Measurements from ENCODE around the gene LAMA2. TPM values are rescaled to one million over a fixed set of nuclear protein-coding genes. Genes with fewer than 3 reads are reported as not detected.

Gene LAMA2
- total and polyA plus RNA-seq, 2 of the 8 experiments (the other 6 are each of a cell fraction or from before 2014, with no cell fraction given): 1.3 to 3.8 TPM

DNA sequence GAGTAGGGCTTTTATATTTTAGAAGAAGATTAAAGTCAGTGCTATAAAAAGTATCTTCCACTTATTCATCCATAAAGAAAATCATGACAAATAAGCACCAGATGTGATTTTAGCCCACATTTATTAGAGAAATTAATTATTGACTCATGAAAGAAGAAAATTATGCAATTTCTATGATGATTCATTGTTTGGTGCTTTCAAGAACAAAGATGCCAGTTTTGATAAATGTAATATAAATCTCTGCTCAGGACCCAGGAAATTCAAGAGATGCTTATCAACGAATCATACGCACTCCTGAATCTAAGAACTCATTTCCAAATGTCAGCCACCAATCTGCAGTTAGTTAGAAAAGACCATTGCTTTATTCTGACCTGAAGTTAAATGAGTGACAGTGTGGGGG lies 615.6 kb downstream of the LAMA2 start:
- H3K14ac ChIP-seq (ENCODE audit: insufficient read length): no peak overlapping the region
- TF ChIP-seq SIX5 (IDR thresholded peaks at IDR 0.05; ENCODE audit: low read depth, low read length): no peak
- TF ChIP-seq NANOG (IDR thresholded peaks at IDR 0.05; ENCODE audit: insufficient read depth, low read depth, low read length, poor library complexity, severe bottlenecking): no peak
- no peak for TF ChIP-seq SP1 (IDR thresholded peaks at IDR 0.05; ENCODE audit: low read depth, low read length)
- TF ChIP-seq CEBPB (IDR thresholded peaks at IDR 0.05; ENCODE audit: low read depth, low read length): no peak
- no peak for TF ChIP-seq GABPA (IDR thresholded peaks at IDR 0.05; ENCODE audit: borderline replicate concordance, insufficient read depth, low read length)
- no peak for TF ChIP-seq SRF (IDR thresholded peaks at IDR 0.05; ENCODE audit: low read depth, low read length)
- no peak for TF ChIP-seq CBX5 (IDR thresholded peaks at IDR 0.05; ENCODE audit: low read depth, low read length)
- no peak for TF ChIP-seq TBP (IDR thresholded peaks at IDR 0.05; ENCODE audit: low read depth, low read length)
- no peaks in the 10 kb centered on the region for H3K23me2 ChIP-seq (ENCODE audit: low read depth, low read length)
- H3K18ac ChIP-seq (ENCODE audit: extremely low read depth, low read length): no peak overlapping the region
- no peak overlapping the region for H3K27ac ChIP-seq (ENCODE audit: low read depth, low read length)
- H3K4me2 ChIP-seq (ENCODE audit: insufficient read depth in 1 of 2, low read depth in 2 of 2, low read length in 2 of 2): no peak overlapping the region
- no peak overlapping the region for H4K5ac ChIP-seq (ENCODE audit: insufficient read length, low read depth, low read length)
- H3K9ac ChIP-seq (replicated peaks in 1 of 4; ENCODE audit: extremely low read depth in 1 of 4, low read depth in 3 of 4, low read length in 3 of 4): no peak overlapping the region
- DNase-seq (ENCODE audit: low read depth in 1 of 2, low spot score in 2 of 2): no peak
- no peak overlapping the region for H2BK5ac ChIP-seq (ENCODE audit: low read depth, low read length)
- no peak overlapping the region for H4K8ac ChIP-seq (ENCODE audit: extremely low read depth, insufficient read depth, low read length)
- no peak overlapping the region for H3K4ac ChIP-seq (replicated peaks; ENCODE audit: insufficient read length, low read depth, low read length)
- no peak overlapping the region for H2AK5ac ChIP-seq (ENCODE audit: low read depth, low read length)
- H3K23ac ChIP-seq (ENCODE audit: insufficient read length): no peak overlapping the region
- no peak overlapping the region for H3K56ac ChIP-seq (replicated peaks; ENCODE audit: insufficient read length, low read depth, low read length)
- CTCF ChIA-PET (ENCODE audit: partially characterized antibody): interaction anchor here (1.0 to 7.9 kb wide), 11 partner anchors 8 to 516 kb away, joined by 3 to 180 read pairs (median 10); no protein-coding TSS in a partner anchor
- H3K4me1 ChIP-seq (replicated peaks in 1 of 4; ENCODE audit: control insufficient read depth in 3 of 4, insufficient read depth in 4 of 4, low read length in 3 of 4): peaks cover 4 to 17% (median 11%) of the 10 kb centered on the region in 4 experiments; a peak in 5 of 7 replicates
- no peaks in the 10 kb centered on the region for H3K27me3 ChIP-seq (replicated peaks in 1 of 4; ENCODE audit: control insufficient read depth in 3 of 4, extremely low read depth in 1 of 4, insufficient read depth in 3 of 4, low read length in 3 of 4)
- FAIRE-seq: no peak
- no peak overlapping the region for H4K91ac ChIP-seq (replicated peaks; ENCODE audit: insufficient read length, low read length)
- no peak overlapping the region for H2BK15ac ChIP-seq (ENCODE audit: low read length)
- no peak overlapping the region for H2BK120ac ChIP-seq (replicated peaks; ENCODE audit: low read depth, low read length)
- H2AFZ ChIP-seq (ENCODE audit: low read length): no peak overlapping the region
- no peaks in the 10 kb centered on the region for H3K9me3 ChIP-seq (ENCODE audit: insufficient read depth in 2 of 2, low read depth in 1 of 2, low read length in 1 of 2)
- no peaks in the 10 kb centered on the region for H4K20me1 ChIP-seq (replicated peaks in 1 of 2; ENCODE audit: control insufficient read depth in 1 of 2, insufficient read depth in 2 of 2, low read length in 2 of 2)
- 0 out of 2 replicates have a peak overlapping the region, but pooled peaks have one; percentile 30 for H2BK12ac ChIP-seq (ENCODE audit: low read depth, low read length)
- H3K79me2 ChIP-seq (ENCODE audit: control insufficient read depth in 1 of 2, insufficient read depth in 2 of 2, low read length in 2 of 2): no peaks in the 10 kb centered on the region
- no peaks in the 10 kb centered on the region for H3K36me3 ChIP-seq (ENCODE audit: control insufficient read depth in 2 of 4, insufficient read depth in 4 of 4, low read length in 3 of 4)
- H2BK20ac ChIP-seq (ENCODE audit: low read length): no peak overlapping the region
- H3K79me1 ChIP-seq (ENCODE audit: low read depth, low read length): no peaks in the 10 kb centered on the region
- WGBS, 2 experiments (ENCODE audit: extremely low coverage in 1 of 2, insufficient coverage in 1 of 2, insufficient read length in 1 of 2, insufficient replicate concordance in 2 of 2, low coverage in 1 of 2, low lambda C conversion rate in 2 of 2, missing lambda C conversion rate in 1 of 2): 82% methylated on average over 2 of the region's 2 CpGs; no CpG with 5 or more reads in 1 of the 2 experiments
- H3K4me3 ChIP-seq (ENCODE audit: extremely low read depth in 1 of 4, insufficient read depth in 2 of 4, low read depth in 3 of 4, low read length in 4 of 4): no peak overlapping the region
- POLR2A ChIA-PET (ENCODE audit: partially characterized antibody): no interaction called here
